DND-41 (cell line): Measurements from ENCODE around the gene PRKRA.

ENCODE experiments used
- CTCF ChIP-seq: IDR thresholded peaks from 2 replicates; pipeline ENCODE4 v1.5.1; 2012; ENCODE audit warnings: borderline replicate concordance, low read length, moderate library complexity, mild to moderate bottlenecking; ENCODE audit not compliant: poor library complexity, severe bottlenecking; ENCODE audit errors: extremely low read depth
- EZH2 ChIP-seq: IDR thresholded peaks from 3 replicates; pipeline ENCODE4 v1.6.1; 2012; ENCODE audit warnings: borderline replicate concordance, low read depth, mild to moderate bottlenecking, moderate library complexity, low read length, inconsistent platforms; ENCODE audit not compliant: severe bottlenecking

- TF ChIP-seq CTCF (no peak), EZH2 (no peak)
These were observed 37.3 kb downstream of the PRKRA start for GRCh38 chr2:178413472-178414265.
